G401.6 (cell line): ENCODE measurements around the gene UGT1A9.

Source experiments
- FAIRE-seq: peaks from 2 replicates; lab custom pipeline; 2012; peaks lifted over from hg19 to GRCh38; lab: Jason Lieb, UNC

UGT1A9 gene

DNA sequence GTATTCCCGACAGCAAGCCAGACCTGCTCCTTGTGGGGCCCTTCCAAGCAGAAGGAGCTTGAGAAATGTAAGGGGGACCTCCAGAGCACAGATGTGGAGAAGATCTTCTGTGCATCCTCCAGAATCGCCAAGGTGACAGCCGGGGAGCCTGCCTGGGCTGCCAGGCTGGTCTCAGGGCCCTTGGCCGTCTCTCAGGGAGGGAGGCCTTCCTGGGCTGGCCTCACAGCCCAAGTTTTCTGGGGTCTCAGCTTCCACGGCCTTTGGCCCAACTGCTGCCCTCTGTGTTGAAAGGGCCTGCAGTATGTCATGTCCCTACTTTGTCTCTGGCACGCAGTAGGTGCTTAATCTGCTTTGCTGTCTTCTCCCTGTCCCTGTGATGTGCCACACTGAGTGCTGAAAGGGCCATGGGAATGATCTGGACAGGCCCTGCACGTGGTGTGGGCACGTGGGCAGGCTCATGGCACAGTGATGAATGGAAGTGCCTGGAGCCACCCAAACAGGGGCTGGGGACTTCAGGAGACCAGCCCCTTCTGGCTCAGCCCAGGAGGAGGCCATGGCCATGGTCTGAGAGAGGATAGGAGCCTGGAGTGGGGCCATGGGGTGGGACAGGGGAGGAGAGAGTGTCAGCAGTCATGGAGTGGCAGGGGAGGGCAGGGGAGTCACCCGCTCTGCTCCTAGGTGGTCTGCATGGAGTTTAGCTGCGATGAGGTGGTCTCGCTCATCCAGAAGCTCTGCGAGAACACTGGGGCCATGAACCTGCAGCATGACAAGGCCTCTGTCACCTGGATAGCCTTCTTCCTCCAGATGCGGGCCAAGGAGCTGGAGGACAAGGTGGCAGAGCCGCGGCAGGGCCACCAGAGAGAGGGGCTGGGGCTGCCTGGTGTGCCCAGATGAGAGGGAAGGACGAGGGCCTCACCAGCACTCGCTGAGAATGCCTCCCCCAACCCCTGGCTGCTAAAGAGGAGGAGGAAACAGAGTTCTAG is 147.2 kb downstream of the UGT1A9 start:
- FAIRE-seq = no peak

DNA sequence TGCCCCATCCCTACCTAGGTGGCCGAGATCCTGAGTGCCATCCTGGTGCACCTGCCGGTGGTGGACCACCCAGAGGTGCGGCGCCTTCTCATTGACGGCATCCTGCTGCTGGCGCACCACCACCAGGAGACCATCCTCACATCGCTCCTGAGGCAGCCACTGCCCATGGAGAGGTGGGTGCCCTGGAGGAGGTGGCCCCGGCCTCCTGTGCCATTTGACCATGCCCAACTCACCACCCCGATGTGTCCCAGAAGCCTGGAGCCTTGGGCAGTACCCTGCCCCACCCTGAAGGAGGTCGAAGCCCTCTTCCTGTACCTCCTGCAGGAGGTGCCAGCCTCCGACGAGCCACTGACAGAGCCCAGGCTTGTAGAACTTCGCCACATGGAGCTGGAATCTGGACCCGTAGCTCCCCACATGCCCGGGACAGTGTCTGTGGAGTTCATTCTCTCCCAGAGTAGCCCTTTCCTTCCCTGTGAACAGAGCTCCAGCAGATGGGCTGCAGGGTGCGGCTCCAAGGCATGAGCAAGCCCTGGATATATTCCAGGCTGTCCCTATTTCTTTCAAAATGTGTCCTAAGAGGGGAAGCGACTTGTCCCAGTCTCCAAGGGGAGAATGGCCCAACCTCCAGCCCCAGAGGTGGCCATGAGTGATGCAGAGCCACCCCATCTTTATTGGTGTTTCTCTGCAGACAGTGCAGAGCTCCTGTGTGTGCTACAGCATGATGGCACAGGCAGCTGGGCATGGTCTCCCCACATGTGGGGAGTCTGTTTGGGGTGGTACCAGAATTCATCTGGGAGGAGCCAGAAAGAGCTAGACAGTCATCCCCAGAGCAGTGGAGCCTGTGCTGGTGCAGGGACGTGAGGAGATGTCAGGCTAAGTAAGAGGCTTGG is 148.4 kb downstream of the UGT1A9 start:
- no peak for FAIRE-seq

DNA sequence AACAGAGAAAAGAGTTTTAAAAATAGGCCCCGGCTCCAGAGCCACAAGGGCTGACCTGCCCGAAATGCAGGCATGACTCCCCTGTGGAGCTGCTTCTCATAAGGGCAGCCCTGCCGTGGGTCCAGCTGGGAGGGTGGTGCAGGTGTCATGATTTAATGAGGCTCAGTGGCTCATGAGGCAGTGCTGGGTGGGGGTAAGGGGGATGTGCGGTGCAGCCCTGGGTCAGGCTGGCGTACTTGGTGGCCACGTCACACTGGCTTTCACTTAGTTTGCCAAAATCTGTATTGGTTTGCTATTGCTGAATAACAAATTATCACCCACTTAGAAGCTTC is 149.0 kb downstream of the UGT1A9 start:
- no peak for FAIRE-seq

DNA sequence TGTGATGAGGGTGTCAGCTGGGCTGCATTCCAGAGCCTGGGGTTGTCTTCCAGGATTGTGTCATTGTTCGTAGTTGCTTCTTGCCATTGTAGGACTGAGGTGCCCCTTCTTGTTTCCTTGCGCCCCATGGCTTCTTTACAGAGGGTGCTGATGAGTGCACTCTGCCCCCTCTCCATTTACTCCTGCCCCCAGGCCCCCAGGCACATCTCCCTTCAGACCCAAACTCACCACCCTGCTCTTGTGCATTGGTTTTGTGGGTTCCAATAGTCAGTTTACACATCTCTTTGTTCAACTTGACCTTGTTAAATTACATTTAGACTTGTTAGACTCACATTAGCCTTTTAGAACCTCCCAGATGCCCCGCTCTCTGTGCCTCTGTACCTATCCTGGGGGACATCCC is 149.5 kb downstream of the UGT1A9 start:
- no peak for FAIRE-seq

DNA sequence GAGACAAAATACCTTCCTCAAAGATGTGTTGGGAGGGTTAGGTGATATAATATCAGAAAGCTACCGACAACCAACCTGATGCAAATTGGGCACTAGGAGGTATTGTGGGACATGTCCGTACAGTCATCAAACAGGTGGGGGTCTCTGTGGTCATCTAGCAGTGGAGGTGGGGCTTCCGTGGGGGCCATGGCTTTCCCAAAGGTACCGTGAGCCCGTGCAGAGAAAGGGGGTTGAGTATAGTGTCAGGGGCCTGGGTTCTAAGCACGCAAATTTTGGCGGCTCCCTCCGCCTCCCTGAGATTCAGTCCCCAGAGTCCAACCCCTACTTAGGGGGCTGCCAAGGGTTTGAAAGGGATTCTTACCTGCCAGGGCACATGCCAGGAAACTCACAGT is 150.0 kb downstream of the UGT1A9 start:
- no peak for FAIRE-seq

DNA sequence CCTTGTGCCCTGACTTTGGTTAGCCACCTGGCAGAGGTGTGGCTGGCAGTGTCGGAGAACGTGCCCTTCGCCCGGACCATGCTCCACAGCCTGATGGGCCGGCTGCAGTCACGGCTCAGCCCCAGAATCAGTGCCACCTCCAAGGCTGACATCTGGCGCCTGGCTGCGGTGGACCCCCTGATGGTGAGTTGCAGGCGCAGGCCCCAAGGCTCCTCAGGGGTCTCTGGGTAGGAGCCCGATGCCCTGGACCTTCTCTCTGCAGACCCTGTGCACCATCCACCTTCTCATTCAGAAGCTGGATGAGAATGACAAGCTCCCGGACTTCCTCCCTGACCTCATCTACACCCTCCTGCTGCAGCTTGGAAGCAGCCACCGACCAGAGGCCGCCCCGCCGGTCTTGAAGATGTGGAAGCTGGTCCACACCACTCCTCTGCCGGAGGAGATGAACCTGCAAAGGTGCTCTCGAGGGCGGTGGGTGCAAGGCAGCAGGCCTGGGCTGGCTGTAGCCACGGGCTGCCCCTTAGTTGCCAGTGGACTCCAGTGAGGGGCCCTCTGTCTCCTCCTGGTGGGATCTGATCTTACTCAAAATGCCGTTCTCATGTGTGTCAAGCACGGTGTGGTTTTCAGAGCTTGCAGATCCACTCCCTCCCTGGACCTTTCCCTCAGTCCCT is 150.5 kb downstream of the UGT1A9 start:
- no peak for FAIRE-seq
